Trophoblast cell (in vitro differentiated cells and primary cell): ENCODE results near the gene SMG6.

Source experiments
- DNase-seq, 2 donors: peaks; one replicate each; pipeline ENCODE4 v3.0.0-alpha.2; 2016
- H2AFZ ChIP-seq: 2 replicates; pipeline ENCODE4 v1.6.1; 2013; ENCODE audit warnings: low read length, moderate library complexity, mild to moderate bottlenecking; ENCODE audit not compliant: insufficient read depth, poor library complexity
- H2AK5ac ChIP-seq: 2 replicates; pipeline ENCODE4 v1.6.1; 2013; ENCODE audit warnings: mild to moderate bottlenecking, low read length
- H2BK120ac ChIP-seq: 2 replicates; pipeline ENCODE4 v1.6.1; 2013; ENCODE audit warnings: low read length, mild to moderate bottlenecking, moderate library complexity; ENCODE audit not compliant: insufficient read depth, poor library complexity
- H2BK12ac ChIP-seq: 2 replicates; pipeline ENCODE4 v1.6.1; 2013; ENCODE audit warnings: mild to moderate bottlenecking, low read length, moderate library complexity
- H2BK5ac ChIP-seq: 2 replicates; pipeline ENCODE4 v1.6.1; 2013; ENCODE audit warnings: low read length, low read depth, moderate library complexity, mild to moderate bottlenecking; ENCODE audit not compliant: poor library complexity
- H3K14ac ChIP-seq: 2 replicates; pipeline ENCODE4 v1.6.1; 2013; ENCODE audit warnings: mild to moderate bottlenecking, low read length
- H3K18ac ChIP-seq: 2 replicates; pipeline ENCODE4 v1.6.1; 2013; ENCODE audit warnings: mild to moderate bottlenecking, low read length
- H3K23ac ChIP-seq: 2 replicates; pipeline ENCODE4 v1.6.1; 2013; ENCODE audit warnings: low read length
- H3K27ac ChIP-seq: 2 replicates; pipeline ENCODE4 v1.5.1; 2013; ENCODE audit warnings: low read depth, mild to moderate bottlenecking, inconsistent platforms, low read length, moderate library complexity
- H3K27me3 ChIP-seq: 2 replicates; pipeline ENCODE4 v1.6.1; 2013; ENCODE audit warnings: inconsistent platforms, mild to moderate bottlenecking, low read length, moderate library complexity; ENCODE audit not compliant: insufficient read depth
- H3K36me3 ChIP-seq, 2 experiments: 1 replicate in 1 of 2; 2 replicates in 1 of 2; pipeline ENCODE4 v1.6.1; 2013; ENCODE audit warnings: low read length in 2 of 2, mild to moderate bottlenecking in 2 of 2, moderate library complexity in 1 of 2; ENCODE audit not compliant: insufficient read depth in 2 of 2, control insufficient read depth in 1 of 2
- H3K4ac ChIP-seq: 2 replicates; pipeline ENCODE4 v1.6.1; 2013; ENCODE audit warnings: low read depth, mild to moderate bottlenecking, low read length, moderate library complexity
- H3K4me1 ChIP-seq, 2 experiments: 1 replicate in 1 of 2; 2 replicates in 1 of 2; pipeline ENCODE4 v1.6.1; 2013; ENCODE audit warnings: low read length in 2 of 2, mild to moderate bottlenecking in 2 of 2, moderate library complexity in 1 of 2; ENCODE audit not compliant: insufficient read depth in 2 of 2, control insufficient read depth in 1 of 2
- H3K4me2 ChIP-seq: 2 replicates; pipeline ENCODE4 v1.6.1; 2013; ENCODE audit warnings: inconsistent platforms, mild to moderate bottlenecking, low read length, moderate library complexity
- H3K4me3 ChIP-seq: 2 replicates; pipeline ENCODE4 v1.5.1; 2013; ENCODE audit warnings: mild to moderate bottlenecking, low read depth, low read length, inconsistent platforms
- H3K79me1 ChIP-seq: one replicate; pipeline ENCODE4 v1.6.1; 2013; ENCODE audit warnings: low read length
- H3K79me2 ChIP-seq: 2 replicates; pipeline ENCODE4 v1.6.1; 2013; ENCODE audit warnings: low read length, mild to moderate bottlenecking; ENCODE audit not compliant: control insufficient read depth, insufficient read depth, poor library complexity
- H3K9ac ChIP-seq: 2 replicates; pipeline ENCODE4 v1.6.1; 2013; ENCODE audit warnings: mild to moderate bottlenecking, low read length
- H3K9me3 ChIP-seq: 2 replicates; pipeline ENCODE4 v1.6.1; 2013; ENCODE audit warnings: low read depth, mild to moderate bottlenecking, control low read depth, inconsistent platforms, low read length; ENCODE audit not compliant: insufficient read depth
- H4K12ac ChIP-seq: 2 replicates; pipeline ENCODE4 v1.6.1; 2013; ENCODE audit warnings: low read depth, mild to moderate bottlenecking, low read length, moderate library complexity
- H4K8ac ChIP-seq: 2 replicates; pipeline ENCODE4 v1.6.1; 2013; ENCODE audit warnings: low read depth, mild to moderate bottlenecking, low read length, moderate library complexity
- H4K91ac ChIP-seq: one replicate; pipeline ENCODE4 v1.6.1; 2013; ENCODE audit warnings: low read depth, mild to moderate bottlenecking, low read length, moderate library complexity
- WGBS: extraction: QIAGEN DNeasy Blood & Tissue Kit; methylation state at CpG from one replicate; pipeline ENCODE4 v1.1.7; 2013; ENCODE audit warnings: missing lambda C conversion rate; ENCODE audit not compliant: insufficient read length, insufficient coverage; ENCODE audit errors: extremely low coverage; 5-methylcytosine and 5-hydroxymethylcytosine counted together

SMG6 gene

DNA sequence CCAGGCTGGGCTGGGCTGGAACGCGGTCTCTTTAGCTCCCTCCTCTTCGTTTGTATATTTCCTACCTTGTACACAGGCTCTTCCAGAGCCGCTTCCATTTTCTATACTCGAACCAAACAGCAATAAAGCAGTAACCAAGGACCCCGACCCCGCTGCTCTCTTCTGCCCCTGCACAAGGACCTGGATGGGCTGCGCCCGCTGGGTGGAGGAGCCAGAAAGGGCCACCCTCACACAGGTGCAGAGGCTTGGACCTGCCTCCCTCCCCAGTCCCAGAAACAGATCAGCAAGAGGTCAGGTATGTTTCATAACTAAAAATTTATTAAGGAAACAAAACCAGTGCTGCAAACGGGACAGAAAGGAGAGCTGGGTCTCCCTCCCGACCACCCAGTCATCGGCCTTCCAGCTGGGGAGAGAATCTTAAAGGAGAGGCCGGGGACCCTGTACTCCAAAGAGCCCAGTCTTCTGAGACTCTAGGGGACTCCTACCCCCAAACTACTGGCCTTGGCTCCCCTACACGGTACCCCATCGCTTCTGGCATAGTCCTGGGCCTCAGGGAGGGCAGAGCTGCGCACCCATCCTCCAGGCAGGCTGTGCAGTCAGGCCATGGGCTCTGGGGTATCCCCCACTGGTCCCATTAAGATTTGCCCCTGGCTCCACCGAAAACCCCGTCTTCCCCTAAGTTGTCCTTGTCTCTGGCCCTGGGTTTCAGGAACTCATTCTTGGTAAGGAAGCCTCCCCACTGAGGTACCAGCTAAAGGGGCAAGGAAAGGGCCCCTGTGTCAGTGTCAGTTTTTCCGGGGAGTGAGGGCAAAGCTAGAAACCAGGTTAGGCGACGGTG is 243.8 kb downstream of the SMG6 start:
- peaks cover 45% of the 10 kb centered on the region for H3K27me3 ChIP-seq
- H3K4me3 ChIP-seq = no peak overlapping the region
- no peak overlapping the region for H2AFZ ChIP-seq
- H3K79me1 ChIP-seq = peaks cover 14% of the 10 kb centered on the region
- no CpG with 5 or more reads among the region's 21 CpGs for WGBS
- H2BK12ac ChIP-seq = no peak overlapping the region
- no peak overlapping the region for H3K9ac ChIP-seq
- H4K12ac ChIP-seq = no peak overlapping the region
- H3K14ac ChIP-seq = no peak overlapping the region
- H4K91ac ChIP-seq = no peak overlapping the region
- no peak overlapping the region for H3K4ac ChIP-seq
- H4K8ac ChIP-seq = no peak overlapping the region
- no peak overlapping the region for H3K18ac ChIP-seq
- peaks cover 2% of the 10 kb centered on the region for H3K79me2 ChIP-seq
- H2AK5ac ChIP-seq = no peak overlapping the region
- H3K27ac ChIP-seq = no peak overlapping the region
- H3K23ac ChIP-seq = no peak overlapping the region
- no peak overlapping the region for H2BK5ac ChIP-seq
- DNase-seq = no peak
- no peak overlapping the region for H2BK120ac ChIP-seq
- no peak overlapping the region for H3K4me2 ChIP-seq
- H3K36me3 ChIP-seq = peaks cover 18 to 24% of the 10 kb centered on the region in 2 experiments
- H3K9me3 ChIP-seq = peaks cover 18% of the 10 kb centered on the region
- peaks cover 44 to 54% of the 10 kb centered on the region in 2 experiments for H3K4me1 ChIP-seq

- H3K4me1 ChIP-seq = peaks cover 44 to 54% of the 10 kb centered on the region in 2 experiments
- no peak overlapping the region for H4K8ac ChIP-seq
- peaks cover 14 to 20% of the 10 kb centered on the region in 2 experiments for H3K36me3 ChIP-seq
- H2AK5ac ChIP-seq = no peak overlapping the region
- H3K27ac ChIP-seq = no peak overlapping the region
- H3K18ac ChIP-seq = no peak overlapping the region
- H3K79me2 ChIP-seq = peaks cover 2% of the 10 kb centered on the region
- no peak overlapping the region for H3K4me3 ChIP-seq
- H3K4me2 ChIP-seq = peak overlapping the region; percentile 47
- peak in 1 of 2 donors; percentile 60 for DNase-seq
- H3K9me3 ChIP-seq = peaks cover 18% of the 10 kb centered on the region
- no peak overlapping the region for H3K4ac ChIP-seq
- H3K14ac ChIP-seq = no peak overlapping the region
- WGBS = no CpG with 5 or more reads among the region's 78 CpGs
- H3K9ac ChIP-seq = no peak overlapping the region
- peaks cover 45% of the 10 kb centered on the region for H3K27me3 ChIP-seq
- H4K91ac ChIP-seq = no peak overlapping the region
- no peak overlapping the region for H3K23ac ChIP-seq
- no peak overlapping the region for H2BK5ac ChIP-seq
- H2AFZ ChIP-seq = no peak overlapping the region
- H2BK120ac ChIP-seq = no peak overlapping the region
- H2BK12ac ChIP-seq = no peak overlapping the region
- no peak overlapping the region for H4K12ac ChIP-seq
- peaks cover 14% of the 10 kb centered on the region for H3K79me1 ChIP-seq
Observed at GRCh38 chr17:2058586-2059546, 244.7 kb downstream of the SMG6 start.

DNA sequence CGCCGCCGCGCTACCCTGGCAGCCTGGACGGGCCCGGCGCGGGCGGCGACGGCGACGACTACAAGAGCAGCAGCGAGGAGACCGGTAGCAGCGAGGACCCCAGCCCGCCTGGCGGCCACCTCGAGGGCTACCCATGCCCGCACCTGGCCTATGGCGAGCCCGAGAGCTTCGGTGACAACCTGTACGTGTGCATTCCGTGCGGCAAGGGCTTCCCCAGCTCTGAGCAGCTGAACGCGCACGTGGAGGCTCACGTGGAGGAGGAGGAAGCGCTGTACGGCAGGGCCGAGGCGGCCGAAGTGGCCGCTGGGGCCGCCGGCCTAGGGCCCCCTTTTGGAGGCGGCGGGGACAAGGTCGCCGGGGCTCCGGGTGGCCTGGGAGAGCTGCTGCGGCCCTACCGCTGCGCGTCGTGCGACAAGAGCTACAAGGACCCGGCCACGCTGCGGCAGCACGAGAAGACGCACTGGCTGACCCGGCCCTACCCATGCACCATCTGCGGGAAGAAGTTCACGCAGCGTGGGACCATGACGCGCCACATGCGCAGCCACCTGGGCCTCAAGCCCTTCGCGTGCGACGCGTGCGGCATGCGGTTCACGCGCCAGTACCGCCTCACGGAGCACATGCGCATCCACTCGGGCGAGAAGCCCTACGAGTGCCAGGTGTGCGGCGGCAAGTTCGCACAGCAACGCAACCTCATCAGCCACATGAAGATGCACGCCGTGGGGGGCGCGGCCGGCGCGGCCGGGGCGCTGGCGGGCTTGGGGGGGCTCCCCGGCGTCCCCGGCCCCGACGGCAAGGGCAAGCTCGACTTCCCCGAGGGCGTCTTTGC is 245.6 kb downstream of the SMG6 start:
- no peak overlapping the region for H2AK5ac ChIP-seq
- no peak overlapping the region for H2BK5ac ChIP-seq
- no peak overlapping the region for H3K18ac ChIP-seq
- H4K8ac ChIP-seq = no peak overlapping the region
- peak overlapping the region; percentile 52 for H3K4me2 ChIP-seq
- H4K91ac ChIP-seq = no peak overlapping the region
- H3K9ac ChIP-seq = no peak overlapping the region
- H3K27ac ChIP-seq = no peak overlapping the region
- peaks cover 14% of the 10 kb centered on the region for H3K79me1 ChIP-seq
- peak overlapping the region; percentile 13 for H3K14ac ChIP-seq
- peak overlapping the region; percentile 3 for H3K4me3 ChIP-seq
- no peak overlapping the region for H3K23ac ChIP-seq
- H3K79me2 ChIP-seq = peaks cover 2% of the 10 kb centered on the region
- no CpG with 5 or more reads among the region's 98 CpGs for WGBS
- DNase-seq = no peak
- H3K27me3 ChIP-seq = peaks cover 53% of the 10 kb centered on the region
- no peak overlapping the region for H2AFZ ChIP-seq
- no peak overlapping the region for H3K4ac ChIP-seq
- H4K12ac ChIP-seq = no peak overlapping the region
- H3K36me3 ChIP-seq = peaks cover 13 to 20% of the 10 kb centered on the region in 2 experiments
- no peak overlapping the region for H2BK12ac ChIP-seq
- peaks cover 18% of the 10 kb centered on the region for H3K9me3 ChIP-seq
- no peak overlapping the region for H2BK120ac ChIP-seq
- peaks cover 39 to 52% of the 10 kb centered on the region in 2 experiments for H3K4me1 ChIP-seq
